BLaER1 (cell line): ENCODE results near the gene SHROOM2.
"Not testable (repeated sequence)": the region's sequence is repeated elsewhere in the genome, so short reads cannot be mapped to it uniquely, and the experiment has no call there.

Experiments used
- H3K27ac ChIP-seq: shearing (Covaris generic); formaldehyde crosslinking; 2 replicates; pipeline ENCODE4 v1.8.1; 2022
- H3K27me3 ChIP-seq: shearing (Covaris generic); formaldehyde crosslinking; 2 replicates; pipeline ENCODE4 v1.8.1; 2022
- H3K36me3 ChIP-seq: shearing (Covaris generic); formaldehyde crosslinking; 2 replicates; pipeline ENCODE4 v1.8.1; 2022
- H3K4me1 ChIP-seq: shearing (Covaris generic); formaldehyde crosslinking; 2 replicates; pipeline ENCODE4 v1.8.1; 2022
- H3K4me2 ChIP-seq: shearing (Covaris generic); formaldehyde crosslinking; 2 replicates; pipeline ENCODE4 v1.8.1; 2022
- H3K4me3 ChIP-seq: shearing (Covaris generic); formaldehyde crosslinking; 2 replicates; pipeline ENCODE4 v1.8.1; 2022
- H3K9ac ChIP-seq: shearing (Covaris generic); formaldehyde crosslinking; 2 replicates; pipeline ENCODE4 v1.8.1; 2022
- H3K9me3 ChIP-seq: shearing (Covaris generic); formaldehyde crosslinking; 2 replicates; pipeline ENCODE4 v1.8.1; 2022
- H4K20me1 ChIP-seq: shearing (Covaris generic); formaldehyde crosslinking; 2 replicates; pipeline ENCODE4 v1.8.1; 2022
- Cebpa-rat ChIP-seq: shearing (Covaris generic); IDR thresholded peaks from 2 replicates; pipeline ENCODE4 v1.8.1; 2022

SHROOM2 gene

GRCh38 chrX:9851890-9852289 is 65.7 kb downstream of the SHROOM2 start:
- H4K20me1 ChIP-seq, result no peaks in the 10 kb centered on the region
- no peak for TF ChIP-seq Cebpa-rat
- H3K4me3 ChIP-seq, result no peak overlapping the region
- no peaks in the 10 kb centered on the region for H3K27me3 ChIP-seq
- no peak overlapping the region for H3K4me2 ChIP-seq
- H3K36me3 ChIP-seq, result no peaks in the 10 kb centered on the region
- H3K27ac ChIP-seq, result no peak overlapping the region
- no peaks in the 10 kb centered on the region for H3K9me3 ChIP-seq
- no peaks in the 10 kb centered on the region for H3K4me1 ChIP-seq
- no peak overlapping the region for H3K9ac ChIP-seq

- no peak overlapping the region for H3K9ac ChIP-seq
- no peaks in the 10 kb centered on the region for H3K9me3 ChIP-seq
- H3K27ac ChIP-seq, result no peak overlapping the region
- H3K36me3 ChIP-seq, result no peaks in the 10 kb centered on the region
- H3K4me2 ChIP-seq, result no peak overlapping the region
- H4K20me1 ChIP-seq, result no peaks in the 10 kb centered on the region
- H3K4me3 ChIP-seq, result no peak overlapping the region
- no peak for TF ChIP-seq Cebpa-rat
- no peaks in the 10 kb centered on the region for H3K4me1 ChIP-seq
- no peaks in the 10 kb centered on the region for H3K27me3 ChIP-seq
Observed at GRCh38 chrX:9853307-9853706, 67.1 kb downstream of the SHROOM2 start.

GRCh38 chrX:9855561-9856283 is 69.5 kb downstream of the SHROOM2 start:
- H3K4me2 ChIP-seq, result no peak overlapping the region
- no peak for TF ChIP-seq Cebpa-rat
- H3K4me3 ChIP-seq, result no peak overlapping the region
- H3K9me3 ChIP-seq, result no peaks in the 10 kb centered on the region
- no peak overlapping the region for H3K9ac ChIP-seq
- no peaks in the 10 kb centered on the region for H3K4me1 ChIP-seq
- H4K20me1 ChIP-seq, result no peaks in the 10 kb centered on the region
- no peaks in the 10 kb centered on the region for H3K27me3 ChIP-seq
- H3K27ac ChIP-seq, result no peak overlapping the region
- no peaks in the 10 kb centered on the region for H3K36me3 ChIP-seq

GRCh38 chrX:9856588-9856987 is 70.4 kb downstream of the SHROOM2 start:
- H3K4me1 ChIP-seq, result no peaks in the 10 kb centered on the region
- H3K27ac ChIP-seq, result no peak overlapping the region
- no peaks in the 10 kb centered on the region for H3K36me3 ChIP-seq
- H3K4me3 ChIP-seq, result no peak overlapping the region
- no peaks in the 10 kb centered on the region for H3K9me3 ChIP-seq
- no peak overlapping the region for H3K9ac ChIP-seq
- no peaks in the 10 kb centered on the region for H4K20me1 ChIP-seq
- no peaks in the 10 kb centered on the region for H3K27me3 ChIP-seq
- TF ChIP-seq Cebpa-rat, result no peak
- no peak overlapping the region for H3K4me2 ChIP-seq

GRCh38 chrX:9857575-9858474 is 71.6 kb downstream of the SHROOM2 start:
- Histone ChIP-seq H3K4me2 (no peak overlapping the region), H4K20me1 (no peaks in the 10 kb centered on the region), H3K9ac (no peak overlapping the region), H3K27ac (no peak overlapping the region), H3K4me1 (no peaks in the 10 kb centered on the region), H3K27me3 (no peaks in the 10 kb centered on the region), H3K4me3 (no peak overlapping the region), H3K9me3 (no peaks in the 10 kb centered on the region), H3K36me3 (no peaks in the 10 kb centered on the region)
- TF ChIP-seq Cebpa-rat, result no peak

GRCh38 chrX:9858684-9859083 is 72.5 kb downstream of the SHROOM2 start:
- not testable (repeated sequence) for H3K4me1 ChIP-seq, H3K4me2 ChIP-seq, H3K9ac ChIP-seq, H3K9me3 ChIP-seq, H3K27ac ChIP-seq, H3K27me3 ChIP-seq, H3K4me3 ChIP-seq, H4K20me1 ChIP-seq, H3K36me3 ChIP-seq

GRCh38 chrX:9859711-9860555 is 73.7 kb downstream of the SHROOM2 start:
- Histone ChIP-seq H3K4me1 (no peaks in the 10 kb centered on the region), H3K9ac (no peak overlapping the region), H3K4me2 (no peak overlapping the region), H3K9me3 (no peaks in the 10 kb centered on the region), H3K27ac (no peak overlapping the region), H4K20me1 (no peaks in the 10 kb centered on the region), H3K27me3 (no peaks in the 10 kb centered on the region), H3K4me3 (no peak overlapping the region), H3K36me3 (no peaks in the 10 kb centered on the region)
- TF ChIP-seq Cebpa-rat, result no peak

- no peak for TF ChIP-seq Cebpa-rat
- no peaks in the 10 kb centered on the region for H3K36me3 ChIP-seq
- H3K27me3 ChIP-seq, result no peaks in the 10 kb centered on the region
- H3K4me3 ChIP-seq, result no peak overlapping the region
- no peaks in the 10 kb centered on the region for H4K20me1 ChIP-seq
- no peak overlapping the region for H3K4me2 ChIP-seq
- no peaks in the 10 kb centered on the region for H3K9me3 ChIP-seq
- H3K9ac ChIP-seq, result no peak overlapping the region
- H3K4me1 ChIP-seq, result no peaks in the 10 kb centered on the region
- H3K27ac ChIP-seq, result no peak overlapping the region
Observed at GRCh38 chrX:9860826-9861225, 74.6 kb downstream of the SHROOM2 start.

GRCh38 chrX:9861711-9862110 is 75.5 kb downstream of the SHROOM2 start:
- 0 out of 2 replicates have a peak, but pooled peaks cover under 1% of the 10 kb centered on the region for H3K4me1 ChIP-seq

More at GRCh38 chrX:9861711-9862110, 75.5 kb downstream of the SHROOM2 start:
- Histone ChIP-seq H3K27me3 (no peaks in the 10 kb centered on the region), H3K9ac (no peak overlapping the region), H4K20me1 (no peaks in the 10 kb centered on the region), H3K4me2 (no peak overlapping the region), H3K36me3 (no peaks in the 10 kb centered on the region), H3K4me3 (no peak overlapping the region), H3K9me3 (no peaks in the 10 kb centered on the region), H3K27ac (no peak overlapping the region)
- no peak for TF ChIP-seq Cebpa-rat
